Embryonic facial prominence (tissue), 1 donor: ENCODE data around the gene DTNBP1.

Experiments used
- DNase-seq: peaks from one replicate; pipeline ENCODE4 v3.0.0-alpha.2; 2016; ENCODE audit errors: extremely low spot score

The DTNBP1 gene

GRCh38 chr6:15481390-15482291 is 181.2 kb downstream of the DTNBP1 start:
- DNase-seq: no peak

GRCh38 chr6:15480525-15480924 is 182.3 kb downstream of the DTNBP1 start:
- no peak for DNase-seq

- no peak for DNase-seq
Measured at GRCh38 chr6:15479761-15480160, 183.1 kb downstream of the DTNBP1 start.

GRCh38 chr6:15477746-15478145 is 185.1 kb downstream of the DTNBP1 start:
- DNase-seq: no peak

GRCh38 chr6:15476631-15477380 is 186.0 kb downstream of the DTNBP1 start:
- no peak for DNase-seq

GRCh38 chr6:15475872-15476271 is 187.0 kb downstream of the DTNBP1 start:
- DNase-seq: no peak

- no peak for DNase-seq
Measured at GRCh38 chr6:15475261-15475660, 187.6 kb downstream of the DTNBP1 start.

GRCh38 chr6:15474196-15474595 is 188.6 kb downstream of the DTNBP1 start:
- DNase-seq: no peak

GRCh38 chr6:15473741-15474161 is 189.1 kb downstream of the DTNBP1 start:
- no peak for DNase-seq

- no peak for DNase-seq
Measured at GRCh38 chr6:15473174-15473573, 189.7 kb downstream of the DTNBP1 start.
